H1 (cell line): ENCODE measurements around the gene TLCD3A.

Experiments used
- BACH1 ChIP-seq: IDR thresholded peaks from 2 replicates; pipeline ENCODE4 v1.6.1; 2012; ENCODE audit warnings: low read length, improper control_type of control experiment
- BCL11A ChIP-seq, 2 experiments: IDR thresholded peaks; one replicate each; pipeline ENCODE4 v1.6.1; 2011; ENCODE audit warnings: low read depth in 2 of 2, low read length in 2 of 2, mild to moderate bottlenecking in 2 of 2
- BRCA1 ChIP-seq: IDR thresholded peaks from 2 replicates; pipeline ENCODE4 v1.6.1; 2012; ENCODE audit warnings: low read depth, low read length, improper control_type of control experiment
- CTCF ChIP-seq, 3 experiments: IDR thresholded peaks; 1 replicate in 2 of 3; 2 replicates in 1 of 3; pipeline versions ENCODE4 v1.5.1 to v1.6.1; 2011; ENCODE audit warnings: low read length in 3 of 3, mild to moderate bottlenecking in 3 of 3, inconsistent platforms in 2 of 3, low read depth in 1 of 3, moderate library complexity in 1 of 3; ENCODE audit not compliant: insufficient read depth in 1 of 3; ENCODE audit errors: control extremely low read depth in 1 of 3
- EP300 ChIP-seq, 2 experiments: IDR thresholded peaks; 1 replicate in 1 of 2; 2 replicates in 1 of 2; pipeline ENCODE4 v1.6.1; 2011 to 2012; ENCODE audit warnings: low read depth in 2 of 2, low read length in 2 of 2, mild to moderate bottlenecking in 2 of 2, borderline replicate concordance in 1 of 2, inconsistent platforms in 1 of 2, moderate library complexity in 1 of 2
- EZH2 ChIP-seq: fragments of 200-600 bp; sonication (generic); IDR thresholded peaks from 2 replicates; pipeline ENCODE4 v1.7.1; 2012; ENCODE audit warnings: low read depth, mild to moderate bottlenecking, moderate library complexity, low read length, inconsistent platforms; ENCODE audit not compliant: severe bottlenecking
- KDM1A ChIP-seq: fragments of 200-600, 300-600 bp; sonication (generic); IDR thresholded peaks from 2 replicates; pipeline ENCODE4 v1.7.1; 2016; ENCODE audit warnings: mild to moderate bottlenecking, low read length, borderline replicate concordance
- KDM4A ChIP-seq: IDR thresholded peaks from one replicate; pipeline ENCODE4 v1.7.1; 2012; ENCODE audit warnings: low read depth, mild to moderate bottlenecking, moderate library complexity, low read length, inconsistent platforms; ENCODE audit not compliant: severe bottlenecking
- POLR2A ChIP-seq, 2 experiments: IDR thresholded peaks; 1 replicate in 1 of 2; 2 replicates in 1 of 2; pipeline ENCODE4 v1.6.1; 2011; ENCODE audit warnings: low read depth in 2 of 2, low read length in 2 of 2, mild to moderate bottlenecking in 2 of 2; ENCODE audit errors: control extremely low read depth in 1 of 2
- SUZ12 ChIP-seq: fragments of 200-600 bp; sonication (generic); IDR thresholded peaks from 2 replicates; pipeline ENCODE4 v1.6.1; 2012; ENCODE audit warnings: mild to moderate bottlenecking, inconsistent platforms, low read length, moderate library complexity, mixed read lengths
- TAF1 ChIP-seq: IDR thresholded peaks from 2 replicates; pipeline ENCODE4 v1.6.1; 2011; ENCODE audit warnings: mild to moderate bottlenecking, low read depth, low read length
- TBP ChIP-seq: IDR thresholded peaks from 2 replicates; pipeline ENCODE4 v1.6.1; 2011; ENCODE audit warnings: low read depth, low read length, improper control_type of control experiment
- USF2 ChIP-seq: IDR thresholded peaks from 2 replicates; pipeline ENCODE4 v1.6.1; 2011; ENCODE audit warnings: low read length, improper control_type of control experiment

- TF ChIP-seq CTCF (IDR thresholded peaks at IDR 0.05; ENCODE audit: control extremely low read depth in 1 of 3, insufficient read depth in 1 of 3, low read depth in 1 of 3, low read length in 3 of 3) (no peak), TBP (no peak), TAF1 (no peak), EP300 (IDR thresholded peaks at IDR 0.05; ENCODE audit: borderline replicate concordance in 1 of 2, low read depth in 2 of 2, low read length in 2 of 2) (no peak), SUZ12 (no peak), BRCA1 (no peak), BACH1 (no peak), POLR2A (IDR thresholded peaks at IDR 0.05; ENCODE audit: control extremely low read depth in 1 of 2, low read depth in 2 of 2, low read length in 2 of 2) (no peak), EZH2 (no peak), KDM4A (no peak), KDM1A (no peak), BCL11A (IDR thresholded peaks at IDR 0.05; ENCODE audit: low read depth in 2 of 2, low read length in 2 of 2) (no peak), USF2 (no peak)
These were observed 48.7 kb upstream of the TLCD3A start for GRCh38 chr17:683499-684254.
